ENCODE results near the gene DNAJB11.
"Not testable (repeated sequence)": the region's sequence is repeated elsewhere in the genome, so short reads cannot be mapped to it uniquely, and the experiment has no call there.

The DNAJB11 gene

DNA sequence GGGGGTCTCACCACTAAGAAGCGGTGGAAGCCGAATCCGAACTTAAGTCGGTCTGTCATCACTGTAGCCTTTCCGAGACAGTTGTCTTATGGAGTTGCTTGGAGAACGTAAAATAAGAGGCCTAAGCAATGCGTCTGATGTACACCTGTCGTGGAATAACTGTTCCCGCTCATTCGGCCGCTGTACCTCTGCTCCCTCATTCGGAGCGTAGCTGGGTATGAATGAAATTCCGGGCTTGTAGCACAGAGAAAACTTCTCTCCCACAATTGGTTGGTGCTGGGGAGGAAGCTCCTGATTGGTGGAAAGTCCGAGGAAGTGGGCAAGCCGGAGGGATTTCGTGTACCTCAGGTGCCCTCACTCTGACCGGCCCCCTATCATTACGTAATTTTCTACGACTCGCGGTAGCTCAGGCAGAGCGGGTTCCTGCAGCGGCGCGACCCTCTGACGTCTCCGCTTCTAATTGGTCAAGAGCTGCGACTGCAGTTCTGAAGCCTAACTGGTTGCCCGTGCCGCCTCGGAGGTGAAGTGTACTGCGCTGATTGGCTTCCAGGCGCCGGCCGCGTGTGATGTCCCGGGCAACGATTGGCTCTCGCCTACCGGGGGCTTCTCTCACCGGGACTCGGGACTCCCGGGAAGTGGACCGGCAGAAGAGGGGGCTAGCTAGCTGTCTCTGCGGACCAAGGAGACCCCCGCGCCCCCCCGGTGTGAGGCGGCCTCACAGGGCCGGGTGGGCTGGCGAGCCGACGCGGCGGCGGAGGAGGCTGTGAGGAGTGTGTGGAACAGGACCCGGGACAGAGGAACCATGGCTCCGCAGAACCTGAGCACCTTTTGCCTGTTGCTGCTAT lies at the start of gene DNAJB11:
Gene DNAJB11, plus strand, starts transcription at position 625 of the 845 bp plus-strand sequence. Its CDS starts 178 bp downstream, at position 803.
- DNase-seq (ENCODE audit: low read depth), result peak; percentile 98

DNA sequence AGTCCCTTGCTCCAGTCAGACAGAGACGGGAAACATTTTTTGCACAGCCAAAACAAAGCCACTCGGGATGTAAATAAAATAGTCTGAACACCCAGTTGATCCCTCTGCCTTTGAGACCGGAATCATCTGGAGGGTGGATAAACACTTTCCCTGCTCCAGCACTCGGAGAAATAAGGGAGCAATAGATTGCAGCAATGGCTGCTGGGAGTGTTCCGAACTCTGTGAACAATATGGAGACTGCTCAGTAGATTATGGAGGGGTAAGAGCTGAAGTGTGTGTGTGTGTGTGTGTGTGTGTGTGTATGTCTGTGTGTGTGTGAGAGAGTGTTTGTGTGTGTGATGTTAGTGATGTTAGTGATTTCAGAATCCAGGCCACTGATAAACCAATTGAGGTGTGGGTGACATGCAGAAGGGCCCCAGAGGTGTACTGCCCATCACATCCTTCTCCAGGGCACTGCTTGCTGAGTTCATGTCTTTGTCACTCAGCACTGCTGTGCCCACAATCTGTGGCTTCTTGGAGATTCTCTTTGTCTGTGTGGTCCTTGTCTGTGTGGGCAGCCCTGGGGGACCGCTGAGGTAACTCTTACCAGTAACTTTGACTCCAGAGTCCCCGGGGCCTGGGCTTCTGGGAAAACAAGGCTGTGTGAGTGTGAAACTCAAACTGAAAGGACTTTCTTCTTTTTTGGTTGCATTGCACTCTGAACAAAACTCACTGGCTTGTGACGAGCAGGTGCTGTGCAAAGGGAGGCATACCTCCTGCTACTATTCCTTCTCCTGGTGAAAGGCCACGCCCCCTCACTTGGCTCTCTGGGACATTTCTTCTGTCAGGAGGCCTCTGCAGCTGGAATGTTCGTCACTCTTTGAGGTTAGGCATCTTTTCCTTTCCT lies 49.3 kb upstream of the DNAJB11 start:
- DNase-seq (ENCODE audit: low read depth), result no peak

DNA sequence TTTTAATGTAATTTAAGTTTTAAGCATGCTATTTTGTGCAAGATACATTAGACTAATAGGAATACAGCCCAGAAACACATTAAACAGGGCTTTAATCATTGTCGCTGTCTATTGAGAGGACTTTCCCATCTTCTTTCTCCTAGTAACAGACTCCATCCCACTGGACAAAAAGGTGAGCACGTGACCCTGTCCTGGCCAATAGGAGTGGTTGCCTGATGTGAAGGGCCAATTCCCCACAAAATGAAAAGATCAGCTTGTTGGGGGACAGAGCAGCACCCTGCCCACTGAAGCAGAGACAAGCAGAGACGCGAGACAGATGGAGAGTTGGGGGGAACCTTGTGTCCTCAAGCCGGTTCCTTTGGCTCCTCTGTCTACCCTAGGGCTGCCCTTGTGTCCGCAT lies 47.5 kb upstream of the DNAJB11 start:
- DNase-seq (ENCODE audit: low read depth), result no peak

DNA sequence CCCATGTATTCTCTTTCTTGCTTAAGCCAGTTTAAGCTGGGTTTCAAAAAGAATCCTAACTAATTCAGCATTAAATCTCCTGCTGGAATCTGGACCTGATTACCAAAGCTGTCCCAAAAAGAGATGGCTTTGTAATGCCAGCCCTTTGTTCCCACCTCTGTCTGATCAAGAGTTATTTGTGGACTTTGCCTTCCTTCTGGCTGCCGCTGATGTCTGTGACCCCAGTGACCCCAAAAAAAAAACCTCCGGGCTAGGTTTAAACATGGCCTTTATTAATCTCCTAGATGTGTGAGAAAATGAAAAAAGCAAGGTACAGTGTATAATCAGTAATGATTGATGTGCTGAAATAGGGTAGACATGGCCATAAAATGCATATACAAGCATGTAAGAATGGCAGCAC lies 47.1 kb upstream of the DNAJB11 start:
- DNase-seq (ENCODE audit: low read depth), result no peak

DNA sequence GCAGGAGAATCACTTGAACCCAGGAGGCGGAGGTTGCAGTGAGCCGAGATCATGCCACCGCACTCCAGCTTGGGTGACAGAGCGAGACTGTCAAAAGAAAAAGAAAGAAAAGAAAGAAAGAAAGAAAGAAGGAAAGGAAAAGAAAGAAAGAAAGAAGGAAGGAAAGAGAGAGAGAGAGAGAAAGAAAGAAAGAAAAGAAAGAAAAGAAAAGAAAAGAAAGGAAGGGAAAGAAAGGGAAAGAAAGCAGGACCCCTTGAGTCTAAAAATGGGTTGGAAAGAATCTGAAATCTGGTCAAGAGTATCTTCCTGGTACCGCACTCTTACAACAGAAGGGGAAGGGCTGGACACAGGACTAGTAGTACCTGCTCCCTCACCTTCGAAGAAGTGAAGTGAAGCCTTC lies 45.9 kb upstream of the DNAJB11 start:
- no peak for DNase-seq (ENCODE audit: low read depth)

DNA sequence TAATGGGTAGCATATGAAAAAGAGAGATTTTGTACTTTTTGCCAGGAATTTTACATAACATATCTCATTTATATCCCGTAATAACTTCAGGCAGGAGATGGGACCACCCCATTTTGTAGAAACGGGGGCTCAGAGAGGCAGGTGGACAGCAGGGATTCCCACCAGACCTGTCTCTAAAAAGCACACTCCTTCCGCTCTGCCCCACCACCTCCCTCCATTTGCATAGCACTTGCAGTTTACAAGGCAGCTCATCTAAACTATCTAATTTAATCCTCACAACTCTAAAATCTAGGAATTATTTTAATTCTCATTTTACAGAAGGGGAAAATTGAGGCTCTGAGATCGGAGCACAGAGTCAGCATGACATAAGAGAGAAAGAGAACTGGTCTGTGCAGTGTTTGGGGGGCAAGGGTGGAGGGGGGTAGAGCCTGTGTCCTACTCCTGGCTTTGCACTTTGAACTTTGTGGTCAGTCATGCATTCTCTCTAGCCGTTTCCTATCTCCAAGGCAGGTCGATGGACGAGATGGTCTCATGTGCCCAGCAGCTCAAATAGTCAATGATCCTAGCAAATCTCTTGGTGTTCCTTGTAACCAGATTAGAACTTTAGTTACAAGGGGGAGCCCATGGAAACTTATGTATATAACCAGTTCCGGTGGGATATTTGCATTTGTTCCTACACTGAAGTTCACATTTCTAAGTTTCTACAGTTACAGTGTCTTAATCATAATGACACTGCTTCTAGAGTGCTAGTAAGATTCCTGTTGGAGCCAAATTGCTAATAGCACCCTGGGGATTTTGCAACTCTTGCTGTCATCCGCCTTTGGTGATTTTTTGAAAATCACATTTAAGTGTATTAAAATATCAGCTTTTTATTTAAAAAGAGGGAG lies 44.9 kb upstream of the DNAJB11 start:
- DNase-seq (ENCODE audit: low read depth), result no peak

DNA sequence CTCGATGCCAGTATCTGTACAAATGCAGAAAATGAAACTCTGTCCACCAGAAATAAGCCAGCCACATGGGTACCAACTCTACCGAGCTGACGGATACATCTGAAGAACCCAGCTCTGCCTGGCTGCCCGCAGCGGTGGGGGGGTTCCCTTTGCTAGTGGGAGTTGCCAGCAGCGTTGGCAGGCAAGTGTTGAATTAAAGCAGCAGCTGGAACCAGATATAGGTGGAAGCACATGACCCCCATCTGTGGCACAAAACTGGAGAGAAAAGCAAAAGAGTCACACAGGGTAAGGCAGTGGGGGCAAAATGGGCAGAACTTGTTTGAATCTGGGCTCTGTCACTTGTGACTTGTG lies 44.3 kb upstream of the DNAJB11 start:
- DNase-seq (ENCODE audit: low read depth), result no peak

DNA sequence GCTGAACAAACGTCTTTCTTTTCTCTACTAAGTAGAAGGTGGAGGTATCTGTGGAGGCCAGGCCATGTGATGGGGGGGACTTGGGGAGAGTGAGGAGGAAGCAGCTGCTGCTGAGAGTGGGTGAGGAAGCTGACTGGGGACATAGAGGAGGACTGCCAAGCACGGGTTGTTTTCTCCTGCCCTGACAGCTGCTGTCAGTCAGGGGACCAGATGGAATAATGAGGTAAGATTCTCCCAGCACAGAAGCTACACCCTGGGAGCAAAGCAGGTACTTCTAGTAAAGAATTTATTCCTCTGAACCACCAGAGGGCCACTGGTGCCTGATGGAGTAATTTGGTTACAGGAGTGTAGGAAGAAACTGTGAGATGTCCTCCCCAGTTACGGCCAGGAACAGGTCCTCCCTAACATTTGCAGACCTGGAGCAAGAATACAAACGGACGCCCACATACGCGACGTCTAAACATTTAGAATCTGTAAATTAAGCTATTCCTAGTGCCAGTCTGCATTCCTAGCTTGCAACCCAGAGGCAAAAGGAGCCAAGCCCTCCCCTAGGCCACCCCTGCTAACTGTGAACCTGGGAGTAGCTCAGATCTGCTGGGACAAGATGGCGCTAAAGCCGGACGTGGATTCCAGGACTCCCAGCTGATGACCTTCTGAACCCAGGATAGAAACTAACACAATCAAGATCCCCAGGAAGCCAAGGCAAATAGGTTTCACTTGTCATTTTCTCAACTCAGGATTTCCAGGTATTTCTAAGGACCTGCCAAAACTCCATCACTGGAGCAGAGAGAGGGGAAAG lies 41.1 kb upstream of the DNAJB11 start:
- no peak for DNase-seq (ENCODE audit: low read depth)

DNA sequence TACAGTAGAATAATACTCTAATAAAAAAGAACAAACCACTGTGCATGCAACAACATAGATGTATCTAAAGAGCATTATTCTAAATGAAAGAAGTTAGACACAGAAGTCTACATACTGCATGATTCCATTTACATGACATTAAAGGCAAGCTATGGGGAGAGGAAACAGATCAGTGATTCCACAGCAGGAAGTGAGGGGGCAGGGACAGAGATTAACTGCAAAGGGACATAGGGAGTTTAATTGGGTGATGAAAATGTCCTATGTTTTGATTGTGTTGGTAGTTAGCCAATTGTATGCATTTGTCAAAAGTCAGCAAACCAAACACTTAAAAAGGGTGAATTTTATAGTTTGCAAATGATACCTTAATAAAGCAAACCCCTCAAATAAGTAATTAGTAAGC lies 40.1 kb upstream of the DNAJB11 start:
- no peak for DNase-seq (ENCODE audit: low read depth)

DNA sequence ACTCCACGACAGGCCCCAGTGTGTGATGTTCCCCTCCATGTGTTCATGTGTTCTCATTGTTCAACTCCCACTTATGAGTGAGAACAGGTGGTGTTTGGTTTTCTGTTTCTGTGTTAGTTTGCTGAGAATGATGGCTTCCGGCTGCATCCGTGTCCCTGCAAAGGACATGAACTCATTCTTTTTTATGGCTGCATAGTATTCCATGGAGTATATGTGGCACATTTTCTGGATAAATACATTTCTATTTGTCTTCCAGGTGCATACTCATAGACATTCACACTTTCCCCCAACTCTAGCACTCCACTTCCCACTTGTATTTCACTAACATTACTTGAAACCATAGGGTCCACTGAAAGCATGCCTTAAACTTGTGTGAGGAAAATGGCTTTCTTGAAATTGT lies 38.8 kb upstream of the DNAJB11 start:
- not testable (repeated sequence) for DNase-seq (ENCODE audit: low read depth)

DNA sequence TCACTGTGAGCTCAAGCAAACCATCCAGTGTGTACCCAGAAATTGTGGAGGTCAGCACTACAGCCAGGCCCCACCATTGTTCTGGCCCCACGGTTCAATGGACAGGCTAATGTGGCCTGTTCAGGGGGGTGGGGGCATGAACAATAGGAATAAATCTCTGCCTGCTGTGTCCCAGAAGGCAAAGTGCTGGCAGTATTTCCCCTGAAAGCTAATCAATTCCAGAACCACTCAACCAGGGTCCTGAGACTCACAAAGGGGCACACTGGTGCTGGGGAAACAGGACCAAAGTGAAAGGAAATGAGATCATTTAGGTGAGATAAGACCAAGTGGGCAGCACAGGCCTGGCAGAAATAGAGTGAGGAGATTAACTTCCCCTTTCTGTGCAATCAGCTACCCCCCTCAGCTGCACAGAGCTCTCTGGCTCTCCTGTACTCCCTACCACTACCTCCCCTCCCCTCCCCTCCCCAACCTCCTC lies 37.9 kb upstream of the DNAJB11 start:
- DNase-seq (ENCODE audit: low read depth), result no peak

DNA sequence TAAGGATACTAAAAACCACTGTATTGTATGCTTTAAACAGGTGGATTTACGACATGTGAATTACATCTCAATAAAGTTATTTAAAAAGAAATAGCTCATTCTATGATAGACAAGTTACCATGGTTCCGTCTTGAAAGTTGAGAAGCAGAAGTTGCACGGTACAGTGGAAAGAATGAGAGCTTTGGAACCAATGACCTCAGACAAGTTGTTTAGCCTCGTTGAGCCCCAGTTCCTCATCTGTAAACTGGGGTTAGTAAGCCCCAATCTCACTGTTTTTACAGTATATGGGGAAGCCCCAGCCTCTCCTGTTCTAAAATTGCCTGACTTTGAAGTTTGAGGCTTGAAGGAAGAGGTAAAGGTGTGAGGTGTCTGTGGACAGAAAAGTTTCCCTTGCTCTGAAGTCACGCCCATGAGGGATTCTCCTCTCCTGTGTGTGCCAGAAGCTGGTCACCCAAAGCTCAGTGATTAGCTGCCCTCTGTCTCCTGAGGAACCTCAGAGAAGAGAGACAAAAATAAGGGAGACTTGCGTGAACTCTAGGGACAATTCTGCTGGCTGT lies 36.3 kb upstream of the DNAJB11 start:
- DNase-seq (ENCODE audit: low read depth), result peak; percentile 45

DNA sequence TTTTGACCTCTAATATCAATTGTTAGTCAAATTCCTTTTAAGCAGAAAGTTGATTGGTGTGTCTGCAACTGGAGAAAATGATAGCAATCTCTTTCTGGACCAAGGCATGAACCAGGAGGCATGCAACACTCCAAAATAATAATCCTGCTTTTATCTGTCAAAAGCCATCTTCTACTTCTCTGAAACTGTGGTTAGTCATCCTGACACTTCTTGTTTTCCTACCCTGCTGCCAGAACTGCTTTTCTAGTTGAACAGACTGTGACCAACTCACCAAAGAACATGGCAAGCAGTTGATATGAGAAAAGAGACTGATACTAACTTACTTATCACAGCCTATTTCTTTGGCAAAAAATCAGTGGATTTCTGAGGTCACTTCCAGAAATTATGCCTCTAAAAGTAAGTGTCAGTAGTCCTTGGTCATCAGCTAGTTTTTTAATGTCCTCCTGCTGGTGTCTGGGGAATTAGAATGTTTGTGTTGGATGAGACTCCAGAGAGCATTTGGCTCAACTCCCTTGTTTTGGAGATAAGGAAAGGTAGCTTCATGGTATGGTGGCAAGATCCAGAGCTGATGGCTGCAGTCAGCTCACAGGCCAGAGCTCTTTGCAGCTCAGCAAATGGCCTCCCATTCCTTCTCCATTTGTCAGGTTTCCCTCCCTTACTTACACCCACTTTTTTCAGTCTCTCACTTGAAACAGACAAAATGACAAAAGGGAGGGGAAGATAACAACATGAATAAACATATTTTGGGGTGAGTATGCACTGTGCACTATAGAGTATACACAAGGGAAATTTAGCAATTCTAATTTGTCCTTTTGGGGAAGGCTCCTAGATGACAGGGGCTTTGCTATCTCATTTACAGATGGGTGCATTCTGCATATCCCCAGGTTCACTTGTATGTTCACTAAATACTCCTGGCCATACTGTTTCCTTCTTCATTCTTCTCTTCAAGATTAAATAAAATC lies 33.4 kb upstream of the DNAJB11 start:
- no peak for DNase-seq (ENCODE audit: low read depth)

DNA sequence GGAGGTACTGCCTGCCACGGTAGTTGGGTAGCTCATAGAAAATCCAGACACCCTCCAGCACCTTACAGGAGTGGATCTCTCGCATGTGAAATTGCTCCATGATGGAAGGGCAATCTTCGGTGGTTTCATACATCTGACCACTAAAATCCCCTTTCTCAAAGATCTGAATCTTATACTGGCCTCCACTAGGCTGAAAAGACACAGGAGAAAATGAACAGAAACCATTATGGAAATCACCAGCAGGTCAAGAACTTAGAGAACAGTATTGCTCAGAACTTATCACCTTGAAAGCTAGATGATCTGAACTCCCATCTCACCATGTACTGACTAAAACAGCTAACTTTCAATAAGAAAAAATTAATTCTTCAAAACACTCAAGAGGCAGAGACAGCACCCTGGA lies 31.7 kb upstream of the DNAJB11 start:
- DNase-seq (ENCODE audit: low read depth), result no peak

DNA sequence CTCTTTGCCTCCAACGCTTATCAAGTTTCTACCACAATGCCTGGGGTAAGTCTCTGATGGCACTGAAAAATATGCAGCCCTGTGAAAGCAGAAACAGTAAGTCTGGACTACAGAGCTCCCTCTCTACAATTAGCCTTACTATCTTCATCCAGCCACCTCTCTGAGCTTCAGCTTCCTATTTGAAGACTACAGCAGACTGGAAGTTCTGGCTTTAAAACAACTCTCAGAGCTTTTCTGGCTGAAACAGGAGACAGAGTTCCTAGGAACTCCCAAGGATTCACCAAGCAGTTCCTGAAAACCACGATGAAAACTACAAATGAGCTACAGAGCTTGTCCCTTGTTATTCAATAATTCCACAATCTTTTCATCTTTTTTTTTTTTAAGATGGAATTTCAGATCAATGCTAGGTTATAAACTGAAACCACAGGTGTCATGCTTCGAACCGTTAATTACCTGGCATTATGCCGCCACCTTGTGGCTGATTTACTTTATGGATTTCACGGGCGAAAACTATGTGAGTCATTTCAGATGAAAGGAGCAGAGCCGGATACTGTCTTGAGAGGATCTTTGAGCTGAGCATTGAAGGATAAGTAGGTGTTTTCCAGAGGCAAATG lies 30.2 kb upstream of the DNAJB11 start:
- peak; percentile 79 for DNase-seq (ENCODE audit: low read depth)

DNA sequence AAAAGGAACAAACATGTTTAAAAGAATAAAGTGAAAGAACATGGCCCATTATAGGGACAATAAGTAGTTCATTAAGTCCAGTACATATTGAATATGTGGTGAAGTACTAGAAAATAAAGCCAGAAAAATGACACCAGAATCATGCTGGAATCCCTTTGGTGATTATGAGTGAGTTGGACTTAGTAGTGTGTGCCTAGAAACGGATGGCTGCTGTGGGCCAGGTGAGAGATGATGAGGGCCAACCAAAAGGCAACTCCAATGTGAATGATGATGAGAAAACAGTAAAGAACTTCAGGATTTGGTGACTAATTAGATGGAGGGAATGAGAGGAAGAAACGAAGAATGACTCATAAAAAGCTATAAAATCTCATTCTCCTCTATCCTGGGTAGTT lies 29.7 kb upstream of the DNAJB11 start:
- DNase-seq (ENCODE audit: low read depth), result no peak

DNA sequence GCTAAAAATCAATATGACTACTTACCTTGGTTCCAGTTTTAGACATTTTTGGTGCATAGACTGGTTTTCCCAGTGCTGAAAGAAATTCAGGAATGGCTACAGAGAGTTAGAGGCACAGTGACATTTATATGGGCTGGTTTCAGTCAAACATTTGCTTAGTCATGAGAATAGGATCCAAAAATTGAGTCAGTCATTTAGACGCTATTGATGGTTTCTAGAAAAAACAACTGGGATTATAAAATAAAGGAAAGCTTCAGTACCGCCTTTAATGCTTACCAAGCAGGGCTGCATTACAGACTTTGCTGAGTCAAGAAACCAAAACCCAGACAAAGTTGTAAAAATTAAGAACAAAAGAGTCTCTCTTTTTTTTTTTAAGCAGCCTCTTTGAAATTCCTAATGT lies 26.2 kb upstream of the DNAJB11 start, which contains the start of gene CRYGS:
Gene CRYGS, minus strand, starts transcription at position 100 of the 400 bp plus-strand sequence. Its CDS starts 54 bp downstream, at position 46.
- DNase-seq (ENCODE audit: low read depth), result no peak

DNA sequence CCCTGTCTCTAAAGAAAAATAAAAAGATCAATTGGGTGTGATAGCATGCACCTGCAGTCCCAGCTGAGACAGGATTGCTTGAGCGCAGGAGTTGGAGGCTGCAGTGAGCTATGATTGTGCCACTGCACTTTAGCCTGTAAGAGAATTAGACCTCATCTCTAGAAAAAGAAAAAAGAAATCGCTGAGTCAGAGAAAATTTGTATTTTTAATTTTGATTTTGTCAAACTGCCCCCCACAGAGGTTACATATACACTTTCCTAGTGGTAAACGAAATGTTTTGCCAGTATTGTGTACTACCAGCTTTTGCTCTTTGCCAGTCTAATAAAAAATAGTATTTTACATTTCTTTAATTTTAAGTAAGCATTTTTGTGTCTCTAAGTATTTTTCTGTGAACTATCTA lies 21.0 kb upstream of the DNAJB11 start:
- DNase-seq (ENCODE audit: low read depth), result no peak

DNA sequence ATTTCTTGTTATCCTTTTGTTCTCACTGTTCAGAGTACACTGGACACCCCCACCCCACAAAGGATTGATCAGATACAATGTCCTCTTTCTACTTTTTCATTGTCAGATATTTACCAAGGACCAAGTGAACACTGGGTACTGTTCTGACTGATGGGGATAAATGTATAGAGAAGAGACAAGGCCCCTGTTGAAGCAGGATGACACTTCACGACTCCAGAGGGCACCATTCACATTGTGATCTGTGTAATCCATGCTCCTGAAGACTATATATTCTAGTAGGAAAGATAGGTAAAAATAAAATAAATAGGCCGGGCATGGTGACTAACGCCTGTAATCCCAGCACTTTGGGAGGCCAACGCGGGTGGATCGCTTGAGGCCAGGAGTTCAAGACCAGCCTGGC lies 19.1 kb upstream of the DNAJB11 start:
- DNase-seq (ENCODE audit: low read depth), result no peak
